Activated CD4-positive, CD25-positive, alpha-beta regulatory T cell (primary cell): ENCODE data around the gene TMEM40.
"Not testable (repeated sequence)": the region's sequence is repeated elsewhere in the genome, so short reads cannot be mapped to it uniquely, and the experiment has no call there.

ENCODE experiments used
- DNase-seq, 4 experiments: peaks; one replicate each; lab custom pipeline; 2025; lab: John Stamatoyannopoulos, UW

TMEM40 gene

GRCh38 chr3:12775970-12776369, 16.9 kb upstream of the TMEM40 start:
- not testable (repeated sequence) for DNase-seq

GRCh38 chr3:12775226-12775625, 16.2 kb upstream of the TMEM40 start:
- DNase-seq = no peak

DNA sequence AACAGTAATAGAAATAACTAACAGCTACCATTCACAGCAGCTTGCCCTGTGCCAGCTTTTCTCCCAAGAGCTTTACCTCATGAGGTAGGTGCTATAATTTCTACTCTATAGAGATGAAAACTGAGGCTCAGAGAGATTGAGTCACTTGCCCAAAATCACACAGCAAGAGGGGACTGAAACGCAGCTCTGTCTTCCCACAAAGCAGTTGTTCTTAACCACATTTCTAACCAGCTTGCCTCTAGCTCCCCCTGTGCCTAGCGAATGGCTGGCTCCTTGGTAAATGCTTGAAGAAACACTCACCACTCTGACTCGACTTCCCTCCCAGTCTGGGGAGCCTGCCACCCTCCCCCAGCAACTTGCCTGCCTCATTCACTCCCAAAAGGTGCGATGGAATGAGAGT, 15.6 kb upstream of the TMEM40 start:
- DNase-seq = no peak

- no peak for DNase-seq
These were observed 14.6 kb upstream of the TMEM40 start for GRCh38 chr3:12773710-12774086.

- DNase-seq = no peak
These were observed 14.1 kb upstream of the TMEM40 start for GRCh38 chr3:12773030-12773709.

DNA sequence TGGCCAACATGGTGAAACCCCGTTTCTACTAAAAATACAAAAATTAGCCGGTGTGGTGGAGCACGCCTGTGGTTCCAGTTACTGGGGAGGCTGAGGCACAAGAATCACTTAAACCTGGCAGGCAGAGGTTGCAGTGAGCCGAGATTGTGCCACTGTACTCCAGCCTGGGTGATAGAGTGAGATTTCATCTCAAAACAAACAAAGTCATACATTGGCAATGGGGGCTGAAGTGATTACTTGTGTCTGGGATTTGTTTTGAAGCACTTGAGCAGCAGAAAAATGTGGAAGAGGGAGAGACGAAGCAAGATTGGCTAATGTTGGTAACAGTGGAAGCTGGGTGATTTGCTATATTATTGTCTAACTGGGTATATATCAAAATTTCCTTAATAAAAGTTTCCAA, 13.4 kb upstream of the TMEM40 start:
- DNase-seq = no peak

DNA sequence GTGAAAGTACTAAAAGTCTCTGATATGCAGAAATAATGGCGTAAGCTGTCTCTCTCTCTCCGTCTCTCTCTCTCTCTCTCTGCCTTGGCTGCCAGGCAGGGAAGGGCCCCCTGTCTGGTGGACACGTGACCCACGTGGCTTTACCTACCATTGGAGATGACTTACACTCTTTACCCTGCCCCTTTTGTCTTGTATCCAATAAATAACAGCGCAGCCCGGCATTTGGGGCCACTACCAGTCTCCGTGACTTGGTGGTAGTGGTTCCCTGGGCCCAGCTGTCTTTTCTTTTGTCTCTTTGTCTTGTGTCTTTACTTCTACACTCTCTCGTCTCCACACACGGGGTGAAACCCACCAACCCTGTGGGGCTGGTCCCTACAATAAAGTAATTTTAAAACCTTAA, 12.2 kb upstream of the TMEM40 start:
- DNase-seq = no peak

DNA sequence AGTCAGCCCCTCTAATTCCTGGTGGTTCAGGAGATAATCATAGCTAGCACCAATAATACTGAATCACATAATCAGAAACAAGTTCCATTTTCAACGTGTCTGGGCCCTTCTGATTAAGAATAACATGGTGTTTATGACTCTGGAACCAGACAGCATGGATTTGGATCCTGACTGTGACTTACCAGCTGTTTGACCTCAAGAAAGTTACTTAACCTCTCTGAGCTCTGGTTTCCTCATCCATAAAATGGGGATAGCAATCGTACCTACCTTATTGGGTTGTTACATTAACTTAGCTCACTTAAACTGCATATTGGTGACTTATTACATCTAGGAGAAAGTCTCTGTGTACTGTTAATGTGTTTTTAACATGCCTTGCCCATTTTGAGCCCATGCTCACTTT, 10.7 kb upstream of the TMEM40 start:
- no peak for DNase-seq

DNA sequence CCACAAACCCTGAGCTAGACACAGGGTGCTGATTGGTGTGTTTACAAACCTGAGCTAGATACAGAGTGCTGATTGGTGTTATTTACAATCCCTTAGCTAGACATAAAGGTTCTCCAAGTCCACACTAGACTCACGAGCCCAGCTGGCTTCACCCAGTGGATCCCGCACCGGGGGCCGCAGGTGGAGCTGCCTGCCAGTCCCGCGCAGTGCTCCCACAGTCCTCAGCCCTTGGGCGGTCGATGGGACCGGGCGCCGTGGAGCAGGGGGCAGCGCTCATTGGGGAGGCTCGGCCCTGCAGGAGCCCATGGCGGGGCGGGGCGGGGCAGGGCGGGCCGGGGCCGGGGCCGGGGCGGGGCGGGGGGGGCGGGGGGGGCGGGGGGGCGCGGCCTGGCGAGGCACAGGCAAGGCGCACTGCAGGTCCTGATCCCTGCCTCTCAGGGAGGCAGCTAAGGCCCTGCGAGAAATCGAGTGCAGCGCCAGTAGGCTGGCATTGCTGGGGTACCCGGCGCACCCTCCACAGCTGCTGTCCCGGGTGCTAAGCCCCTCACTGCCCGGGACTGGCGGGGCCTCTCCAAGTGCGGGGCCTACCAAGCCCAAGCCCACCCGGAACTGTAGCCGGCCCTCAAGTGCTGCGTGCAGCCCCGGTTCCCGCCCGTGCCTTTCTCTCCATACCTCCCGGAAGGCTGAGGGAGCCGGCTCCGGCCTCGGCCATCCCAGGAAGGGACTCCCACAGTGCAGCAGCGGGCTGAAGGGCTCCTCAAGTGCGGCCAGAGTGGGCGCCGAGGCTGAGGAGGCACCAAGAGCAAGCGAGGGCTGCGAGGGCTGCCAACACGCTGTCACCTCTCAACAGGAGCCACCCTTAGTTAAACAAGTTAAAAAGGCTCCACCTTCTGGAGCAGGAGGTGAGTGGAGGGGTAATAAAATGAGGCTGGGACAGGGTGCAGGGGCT, 9.8 kb upstream of the TMEM40 start:
- no peak for DNase-seq

DNA sequence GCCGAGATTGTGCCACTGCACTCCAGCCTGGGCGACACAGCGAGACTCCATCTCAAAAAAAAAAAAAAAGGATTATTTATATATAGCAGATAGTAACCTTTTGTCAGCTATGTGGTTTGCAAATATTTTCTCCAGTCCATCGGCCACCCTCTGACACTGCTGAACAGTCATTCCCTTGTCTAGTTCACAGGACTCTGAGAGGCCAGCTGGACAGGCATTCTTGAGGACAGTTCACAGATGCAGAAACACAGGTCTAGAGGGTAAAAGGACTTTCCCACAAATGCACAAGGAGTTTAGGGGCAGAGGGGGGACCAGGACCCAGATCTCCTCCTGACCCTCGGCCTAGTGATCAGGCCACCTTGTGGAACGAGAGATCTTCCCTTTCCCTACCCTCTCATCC, 7.5 kb upstream of the TMEM40 start:
- DNase-seq = no peak

DNA sequence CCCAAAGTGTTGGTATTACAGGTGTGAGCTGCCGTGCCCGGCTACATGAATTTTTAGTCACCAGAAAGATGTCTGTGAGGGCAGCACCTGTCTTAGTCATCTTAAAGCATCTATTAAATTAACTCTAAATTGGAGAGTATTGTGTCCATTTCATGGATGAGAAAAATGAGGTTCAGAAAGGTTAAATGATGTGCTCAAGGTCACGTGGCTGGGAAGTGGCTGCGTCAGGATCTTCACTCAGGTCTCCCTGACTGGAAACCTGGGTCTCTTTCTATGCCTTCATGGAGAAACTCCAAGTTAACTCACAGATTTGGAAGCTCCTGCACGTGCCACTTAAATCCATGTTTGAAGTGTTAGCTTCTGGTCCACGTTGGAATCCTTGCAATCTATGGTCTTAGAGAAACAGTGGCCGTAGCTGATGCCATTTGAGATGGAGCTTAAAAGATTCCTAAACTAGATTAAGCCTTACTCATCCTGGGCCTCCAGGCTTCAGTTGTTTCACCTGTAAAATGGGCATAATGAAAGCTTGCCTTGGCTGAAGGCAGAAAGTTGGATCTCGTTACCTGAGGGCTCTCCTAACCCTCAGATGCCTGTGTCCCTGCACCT, 5.2 kb upstream of the TMEM40 start:
- no peak for DNase-seq

GRCh38 chr3:12759693-12760565, 870 bp upstream of the TMEM40 start:
- no peak for DNase-seq

DNA sequence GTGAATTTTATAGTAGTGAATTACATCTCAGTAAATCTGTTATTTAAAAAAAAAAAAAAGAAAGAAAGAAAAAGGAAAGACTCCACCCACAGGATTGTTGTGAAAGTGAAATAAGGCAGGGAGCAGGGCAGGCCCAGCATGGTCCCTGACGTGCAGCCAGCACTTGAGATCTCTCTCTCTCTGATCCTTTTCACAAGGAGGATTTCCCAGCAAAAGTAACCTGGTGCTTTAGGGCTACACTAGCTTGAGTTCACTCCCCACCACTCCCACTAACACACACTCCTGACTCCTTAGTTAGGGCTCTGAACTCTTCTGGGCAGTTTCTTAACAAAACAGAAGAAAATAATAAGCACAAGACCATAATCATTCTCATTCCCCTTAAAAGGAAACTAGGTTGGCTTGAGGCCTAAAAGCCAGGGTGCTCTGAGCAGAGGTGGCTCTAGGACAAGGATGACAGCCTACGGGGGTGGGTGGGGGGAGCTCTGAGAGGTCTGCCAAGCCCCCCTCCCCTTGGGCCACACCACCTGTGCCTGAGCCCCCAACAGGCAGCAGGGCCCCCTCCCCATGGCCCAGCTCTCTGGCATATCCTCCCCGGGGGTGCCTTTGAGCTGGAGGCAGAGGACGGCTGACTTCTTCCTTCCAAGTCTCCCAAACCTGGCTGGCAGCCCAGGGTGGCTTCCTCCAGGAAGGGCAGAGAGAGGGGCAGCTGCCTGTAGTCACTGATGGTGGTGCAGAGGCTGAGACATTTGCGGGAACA, 856 bp downstream of the TMEM40 start:
- no peak for DNase-seq

GRCh38 chr3:12756635-12757034, 2.4 kb downstream of the TMEM40 start:
- no peak for DNase-seq

- DNase-seq = no peak
These were observed 2.9 kb downstream of the TMEM40 start for GRCh38 chr3:12756175-12756574.

- no peak for DNase-seq
These were observed 3.3 kb downstream of the TMEM40 start for GRCh38 chr3:12755754-12756153.

- no peak for DNase-seq
These were observed 4.7 kb downstream of the TMEM40 start for GRCh38 chr3:12754313-12754712.

GRCh38 chr3:12753275-12754028, 5.6 kb downstream of the TMEM40 start:
- no peak for DNase-seq

GRCh38 chr3:12752809-12753208, 6.2 kb downstream of the TMEM40 start:
- DNase-seq = no peak

- DNase-seq = no peak
These were observed 7.0 kb downstream of the TMEM40 start for GRCh38 chr3:12752102-12752501.

DNA sequence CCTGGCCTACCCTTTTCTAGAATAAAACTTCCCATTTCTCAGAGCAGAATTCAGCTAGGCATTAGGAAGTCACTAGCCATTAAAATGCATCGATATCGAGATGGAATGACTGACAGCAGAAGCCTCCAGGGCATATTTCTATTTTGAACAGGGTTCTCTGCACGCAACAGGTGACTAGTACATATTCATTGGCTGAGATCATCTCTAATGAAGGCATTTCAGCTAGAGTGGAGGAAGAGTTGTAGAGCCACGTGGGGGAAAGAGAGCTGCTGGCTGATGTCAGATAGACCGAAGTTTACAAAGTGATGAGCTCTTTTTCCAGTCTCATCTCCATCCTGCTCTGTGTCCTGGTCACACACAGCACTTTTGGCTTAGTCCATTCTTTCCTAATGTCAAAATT, 7.5 kb downstream of the TMEM40 start:
- no peak for DNase-seq
